Body of pancreas (tissue), 4 donors: ENCODE measurements around the gene HOMEZ.

ENCODE experiments used
- CTCF ChIP-seq, 7 experiments: fragments of 450-650 bp in 4 of 7; fragments of 200-600 bp in 3 of 7; sonication (generic) in 3 of 7; IDR thresholded peaks; one replicate each; pipeline ENCODE4 v1.5.1; 2016 to 2019; ENCODE audit warnings: antibody characterized with exemption in 7 of 7
- POLR2A ChIP-seq, 3 donors: fragments of 450-650 bp; IDR thresholded peaks; one replicate each; pipeline ENCODE4 v1.6.1; 2016; ENCODE audit warnings: antibody characterized with exemption in 3 of 3, mild to moderate bottlenecking in 2 of 3

- TF ChIP-seq POLR2A (IDR thresholded peaks at IDR 0.05) (no peak), CTCF (IDR thresholded peaks at IDR 0.05) (no peak)
Observed at GRCh38 chr14:23324455-23324846, 38.5 kb upstream of the HOMEZ start.
